Stimulated activated naive CD8-positive, alpha-beta T cell treated with anti-CD3 and anti-CD28 coated beads, Interleukin-15, Interleukin-2, amounts not matched to agents 100 U/mL and 50 U/mL, for 24 hours (primary cell): ENCODE results near the gene ITPA.
A peak's percentile ranks its signal among the peaks of the same experiment; 100 is the strongest.

Source experiments
- ATAC-seq: fragments of 150-1000 bp; cut with Tn5 transposase; one replicate; pipeline ENCODE4 v1.10.0; 2021
- DNase-seq: peaks from one replicate; pipeline ENCODE4 v3.0.0; 2021

The ITPA gene

DNA sequence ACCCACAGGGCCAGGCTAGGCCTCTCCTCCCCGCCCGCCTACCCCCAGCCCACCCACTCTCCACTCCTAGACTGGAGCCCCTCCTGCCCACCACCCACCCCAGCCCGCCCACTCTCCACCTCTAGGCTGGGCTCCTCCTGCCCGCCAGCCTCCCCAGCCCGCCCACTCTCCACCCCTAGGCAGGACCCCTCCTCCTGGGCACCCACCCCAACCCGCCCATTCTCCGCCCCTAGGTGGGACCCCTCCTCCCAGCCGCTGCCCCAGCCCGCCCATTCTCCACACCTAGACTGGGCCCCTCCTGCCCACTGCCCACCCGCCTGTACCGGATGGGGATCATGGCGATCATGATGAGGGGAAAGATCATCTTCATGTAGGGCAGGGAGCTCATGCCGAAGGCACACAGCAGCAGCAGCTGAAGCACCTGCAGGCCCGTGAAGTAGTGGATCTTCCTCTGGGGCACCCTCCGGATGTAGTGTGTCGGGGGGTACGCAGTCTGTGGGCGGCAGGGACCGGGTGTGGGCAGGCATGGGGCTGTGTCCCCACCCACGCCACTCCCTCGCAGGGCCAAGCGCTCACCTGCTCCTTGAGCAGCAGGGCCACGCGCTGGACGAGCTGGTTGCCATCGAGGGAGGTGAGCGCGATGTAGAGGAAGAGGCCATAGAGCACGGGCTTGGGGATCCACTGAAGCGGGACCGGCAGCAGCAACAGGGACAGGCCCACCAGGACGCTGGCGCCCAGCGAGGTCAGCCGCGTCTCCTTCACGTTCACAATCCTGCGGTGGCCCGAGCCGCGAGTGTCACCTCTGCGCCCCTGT is 18.8 kb downstream of the ITPA start:
- DNase-seq (no peak), ATAC-seq (no peak)

DNA sequence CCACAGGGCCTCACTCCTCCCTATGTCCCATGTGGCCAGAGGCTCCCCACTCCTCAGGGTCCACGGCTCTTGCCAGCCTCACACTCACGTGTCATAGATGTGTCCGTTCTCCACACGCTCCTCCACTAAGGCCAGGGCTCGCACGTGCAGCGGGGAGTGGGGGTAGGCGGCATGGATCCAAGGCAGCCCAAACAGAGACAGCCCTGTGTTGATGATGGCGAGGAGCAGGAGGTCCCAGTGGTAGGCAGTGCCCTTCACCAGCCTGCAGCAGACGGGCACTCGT is 19.4 kb downstream of the ITPA start:
- ATAC-seq (no peak), DNase-seq (no peak)

DNA sequence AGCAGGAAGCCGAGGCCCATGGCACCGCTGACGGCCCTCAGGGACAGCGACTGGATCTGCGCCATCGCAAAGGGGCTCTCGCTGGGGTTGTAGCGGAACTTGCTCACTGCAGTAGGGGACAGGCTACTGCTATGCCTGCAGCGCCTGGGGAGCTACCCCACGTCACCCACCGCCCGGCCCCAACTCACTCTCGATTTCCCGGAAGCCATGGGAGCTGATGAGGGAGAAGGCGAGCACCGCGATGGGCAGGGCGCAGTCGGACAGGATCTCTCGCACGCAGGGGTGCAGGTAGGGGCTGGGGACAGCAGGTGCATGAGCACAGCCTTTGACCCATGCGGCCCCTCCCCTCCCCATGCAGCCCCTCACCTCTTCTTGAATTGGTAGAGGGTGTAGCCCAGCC is 19.9 kb downstream of the ITPA start:
- ATAC-seq (no peak), DNase-seq (no peak)

DNA sequence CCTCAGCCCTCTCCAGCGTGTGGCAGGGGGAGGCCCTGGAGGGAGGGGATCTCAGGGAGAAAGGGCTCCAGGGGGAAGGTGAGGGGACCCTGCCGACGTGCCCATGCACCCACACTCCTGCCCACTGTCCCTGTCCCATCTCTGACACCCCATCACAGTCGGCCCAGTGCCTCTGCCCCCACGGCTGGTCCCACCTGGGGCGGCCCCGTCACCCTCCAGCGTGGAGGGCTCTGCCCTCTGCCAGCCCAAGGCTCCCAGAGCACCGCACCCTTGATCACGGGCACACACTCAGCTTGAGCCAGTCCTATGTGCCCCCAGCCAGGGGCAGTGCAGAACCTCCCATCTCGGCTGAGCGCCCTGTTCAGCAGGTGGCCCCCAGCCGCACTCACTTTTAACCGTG is 20.5 kb downstream of the ITPA start:
- DNase-seq (no peak), ATAC-seq (no peak)

DNA sequence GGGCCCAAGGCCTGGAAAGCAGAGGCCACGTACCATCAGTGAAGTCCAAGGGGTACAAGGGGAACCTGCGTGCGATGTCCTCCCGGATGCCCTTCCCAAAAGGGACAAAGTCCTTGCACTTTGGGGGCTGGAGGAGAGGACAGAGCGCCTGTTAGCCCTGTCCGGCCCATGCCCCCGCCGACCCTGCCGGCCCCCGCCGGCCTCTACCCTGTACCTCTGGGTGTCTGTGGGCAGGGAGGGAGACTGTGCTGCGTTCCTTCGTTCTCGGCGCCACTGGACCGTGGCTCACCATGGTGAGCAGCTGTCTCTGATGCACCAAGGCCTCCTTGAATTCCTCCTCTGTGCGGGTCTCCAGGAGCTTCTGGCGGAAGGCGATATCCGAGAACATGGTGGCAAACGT is 21.8 kb downstream of the ITPA start:
- DNase-seq (no peak), ATAC-seq (no peak)

DNA sequence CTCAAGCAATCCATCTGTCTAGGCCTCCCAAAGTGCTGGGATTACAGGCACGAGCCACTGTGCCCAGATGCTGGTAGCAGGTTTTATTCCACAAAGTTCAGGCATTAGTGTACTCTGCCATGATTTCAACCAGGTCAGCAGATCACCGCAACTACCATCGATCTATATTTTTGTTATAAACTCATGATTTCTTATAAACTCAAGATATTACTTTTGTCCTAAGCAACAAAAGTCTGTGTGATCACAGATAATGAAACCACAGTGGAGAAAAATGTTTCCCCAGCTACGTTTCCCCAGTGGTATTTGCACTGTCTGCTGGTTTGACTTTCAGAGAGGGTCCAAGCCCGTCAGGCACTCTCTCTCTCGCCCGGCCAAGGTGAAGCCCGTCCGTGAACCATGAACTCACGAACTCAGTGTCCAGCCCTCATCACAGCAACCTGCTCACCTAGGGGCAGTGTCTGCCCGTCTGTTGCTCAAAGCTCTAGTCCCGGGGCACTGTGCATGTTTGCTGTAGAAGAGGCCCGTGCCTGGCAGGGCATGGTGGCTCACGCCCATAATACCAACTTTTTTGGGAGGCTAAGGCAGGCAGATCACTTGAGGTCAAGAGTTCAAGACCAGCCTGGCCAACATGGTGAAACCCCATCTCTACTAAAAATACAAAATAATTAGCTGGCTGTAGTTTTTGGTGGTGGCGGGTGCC is 22.7 kb downstream of the ITPA start:
- no peak for DNase-seq
- ATAC-seq, result no peak

DNA sequence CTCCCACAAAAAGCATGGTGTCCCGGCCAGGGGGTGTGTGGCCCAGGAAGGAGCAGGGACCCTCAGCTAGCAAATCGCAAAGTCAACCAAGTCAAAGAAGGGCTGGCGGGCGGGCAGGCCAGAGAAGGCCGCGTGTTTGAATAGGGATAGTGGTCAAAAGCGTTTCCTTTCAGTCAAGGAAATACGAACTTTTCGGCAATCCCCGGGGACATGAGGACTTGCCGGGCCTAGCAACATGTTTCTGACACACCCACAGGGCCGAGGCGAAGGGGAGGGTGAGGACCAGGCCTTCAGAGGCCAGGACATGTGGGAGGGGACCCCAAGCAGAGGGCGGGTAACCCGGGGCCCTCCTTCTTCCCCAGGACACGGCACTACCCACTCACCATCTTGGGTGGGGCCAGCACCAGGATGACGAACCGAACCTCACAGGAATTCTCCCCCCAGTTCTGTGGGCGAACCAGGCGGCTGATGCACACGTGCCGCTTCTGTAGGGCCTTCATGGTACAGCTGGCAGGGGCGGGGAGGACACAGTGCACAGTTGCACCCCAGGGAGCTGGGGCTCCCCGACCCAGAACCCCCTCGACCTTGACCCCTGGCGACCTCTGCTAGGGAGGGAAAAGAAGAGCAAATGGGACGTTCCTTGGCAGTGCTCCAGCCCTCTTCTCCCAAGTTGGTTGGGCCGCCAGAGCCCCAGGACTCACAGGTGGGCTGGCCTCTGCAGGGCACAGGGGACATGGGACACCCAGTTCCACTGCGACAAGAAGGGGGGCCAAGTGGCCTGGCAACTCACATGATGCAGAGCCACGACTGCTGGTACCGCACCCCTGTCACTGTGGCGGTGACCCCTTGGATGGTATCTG is 24.1 kb downstream of the ITPA start:
- DNase-seq, result no peak

DNA sequence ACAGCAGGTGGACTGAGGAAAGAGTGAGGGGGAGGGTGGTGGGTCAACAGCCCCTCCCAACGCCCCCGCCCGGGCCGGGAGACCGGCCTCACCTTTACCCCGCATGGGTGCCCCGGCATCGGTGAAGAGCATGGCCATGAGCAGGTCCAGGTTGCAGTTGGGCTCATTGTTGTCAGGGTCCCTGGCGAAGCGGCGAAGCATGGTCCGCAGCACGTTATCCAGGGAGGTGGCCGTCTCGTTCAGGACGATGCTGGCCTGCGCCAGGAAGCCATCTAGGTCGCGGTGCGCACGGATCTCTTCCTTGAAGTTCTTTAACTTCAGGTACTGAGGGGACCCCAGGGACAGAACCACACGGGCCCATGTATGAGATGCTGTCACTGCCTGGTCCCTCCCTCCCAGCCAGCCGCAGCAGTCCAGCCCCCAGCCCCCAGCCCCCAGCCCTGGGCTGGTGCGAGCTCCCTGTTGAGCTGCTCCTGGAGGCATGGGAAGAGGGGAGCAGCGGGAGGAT is 24.7 kb downstream of the ITPA start:
- DNase-seq (no peak), ATAC-seq (no peak)

More for the DNA sequence above, 24.1 kb downstream of the ITPA start:
- no peak for ATAC-seq

DNA sequence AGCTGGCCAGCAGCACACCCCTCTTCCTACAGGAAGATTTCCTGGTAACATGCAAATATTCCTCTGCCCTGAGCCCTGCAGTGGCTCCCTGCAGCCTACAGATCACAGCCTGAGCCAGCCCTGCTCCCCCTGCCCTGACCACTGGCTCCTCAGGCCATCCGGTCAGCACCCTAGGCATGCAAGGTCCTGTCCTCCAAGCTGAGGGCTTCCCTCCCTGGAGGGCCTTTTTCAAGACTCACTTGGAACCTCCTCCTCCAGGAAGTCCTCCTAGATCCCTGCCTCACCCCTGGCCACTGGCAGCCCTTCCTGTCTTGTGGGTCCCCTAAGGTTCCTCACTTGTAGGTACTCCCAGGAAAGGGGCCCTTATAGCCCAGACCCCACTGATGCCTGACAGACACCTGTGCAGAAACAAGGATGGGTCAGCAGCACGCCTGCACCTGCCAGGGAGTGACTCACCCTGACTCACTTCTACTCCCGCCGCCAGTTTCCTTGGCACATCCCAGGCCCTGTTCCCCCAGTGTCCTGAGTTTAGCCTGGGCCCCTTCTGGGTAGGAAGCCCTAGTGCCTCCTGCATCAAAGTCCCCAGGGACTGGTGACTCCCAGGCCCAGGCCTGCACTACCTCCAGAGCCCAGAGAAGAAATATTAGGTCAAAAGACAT is 26.5 kb downstream of the ITPA start:
- ATAC-seq, result no peak
- no peak for DNase-seq

DNA sequence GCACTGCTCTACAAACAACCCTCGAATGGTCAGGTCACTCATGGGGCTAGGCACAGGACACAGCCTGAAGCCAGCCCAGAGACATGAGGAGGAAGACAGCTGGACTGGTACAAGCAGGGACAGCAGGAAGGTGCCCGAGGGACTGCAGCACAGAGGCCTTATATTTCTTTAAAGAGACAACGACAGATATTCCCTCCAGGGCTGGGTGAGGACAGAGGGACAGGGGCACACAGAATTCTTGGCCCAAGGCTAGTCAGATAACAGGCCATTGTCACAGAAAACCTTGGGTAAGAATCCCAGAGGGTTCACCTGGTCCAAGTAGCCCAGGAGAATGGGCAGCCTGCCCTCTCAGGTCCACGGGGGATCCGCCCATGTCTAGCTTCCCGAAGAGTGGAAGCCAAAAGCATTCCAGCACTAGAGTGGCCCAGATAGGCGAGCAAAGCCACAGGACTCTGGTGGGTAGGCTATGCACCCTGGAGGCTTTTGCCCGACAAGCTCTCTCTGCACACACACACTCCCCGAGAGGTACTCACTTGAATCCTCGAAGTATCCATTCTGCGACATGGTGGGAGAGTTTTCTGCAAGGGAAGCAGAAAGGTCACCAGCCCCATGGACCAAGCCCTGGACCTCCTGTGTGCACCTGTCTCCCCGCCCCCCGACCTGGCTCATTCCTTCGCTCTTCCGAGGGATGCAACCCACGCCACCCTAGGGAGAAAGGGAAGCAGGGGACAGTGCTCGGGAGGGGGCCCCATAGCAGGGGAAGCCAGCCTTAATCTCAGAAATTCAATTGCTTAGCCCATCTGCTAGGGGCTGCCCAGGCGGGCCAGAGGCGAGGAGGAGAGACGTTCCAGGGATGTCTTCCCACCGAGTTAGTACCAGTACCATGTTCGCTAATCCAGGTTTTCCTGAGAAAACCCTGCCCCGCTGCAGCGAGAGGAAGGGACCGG is 28.0 kb downstream of the ITPA start:
- ATAC-seq, result no peak
- no peak for DNase-seq

DNA sequence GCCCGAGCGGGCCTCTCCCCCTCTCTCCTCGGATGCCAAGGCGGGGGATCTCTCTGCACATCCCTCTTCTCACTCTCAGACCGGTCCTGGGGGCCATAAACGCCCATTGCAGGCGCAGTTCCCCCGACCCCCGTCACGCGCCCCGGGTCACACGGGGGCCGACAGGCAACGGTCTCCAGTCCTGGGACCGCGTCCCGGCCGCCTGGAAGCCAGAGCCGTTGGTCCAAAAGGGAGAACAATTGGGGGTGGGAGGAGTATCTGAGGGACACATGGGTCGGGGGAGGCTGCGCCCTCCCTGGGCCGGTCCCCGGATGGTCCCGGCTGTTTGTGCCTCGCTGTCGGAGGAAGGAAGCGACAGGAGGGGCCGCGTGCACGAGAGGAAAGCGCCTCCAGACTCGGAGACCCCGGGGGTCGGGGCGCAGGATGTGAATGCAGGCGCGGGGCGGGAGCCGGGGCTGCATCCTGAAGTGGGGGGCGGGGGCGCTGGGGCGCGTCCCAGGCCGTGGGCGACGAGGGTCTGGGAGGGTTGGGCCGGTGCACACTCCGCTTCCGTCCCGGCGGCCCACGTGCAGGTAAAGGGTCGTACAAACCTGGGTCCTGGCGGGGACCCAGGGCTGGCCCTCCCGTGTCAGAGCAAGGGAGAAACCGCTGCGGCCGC is 28.8 kb downstream of the ITPA start:
- no peak for DNase-seq
- ATAC-seq, result no peak

DNA sequence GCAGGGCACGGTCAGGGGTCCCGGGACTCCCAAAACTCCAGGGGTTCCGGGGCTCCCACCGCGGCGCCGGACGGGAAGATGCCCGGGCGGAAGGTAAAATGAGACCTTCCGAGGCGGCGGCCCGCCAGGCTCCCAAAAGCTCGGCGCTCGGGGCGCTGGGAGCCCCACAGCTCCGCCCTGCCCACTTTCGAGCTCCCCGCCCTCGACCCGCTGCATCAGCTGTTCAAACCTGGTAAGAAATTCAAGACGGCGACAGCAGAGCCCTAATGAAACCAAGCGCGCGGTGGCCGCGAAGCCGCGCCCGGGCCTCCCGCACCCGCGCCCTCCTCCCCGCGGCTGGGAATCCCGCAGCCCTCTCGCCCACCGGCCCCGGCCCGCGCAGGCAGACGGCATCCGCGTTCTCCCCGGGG is 29.3 kb downstream of the ITPA start:
- peak; percentile 60 for ATAC-seq
- peak; percentile 61 for DNase-seq

DNA sequence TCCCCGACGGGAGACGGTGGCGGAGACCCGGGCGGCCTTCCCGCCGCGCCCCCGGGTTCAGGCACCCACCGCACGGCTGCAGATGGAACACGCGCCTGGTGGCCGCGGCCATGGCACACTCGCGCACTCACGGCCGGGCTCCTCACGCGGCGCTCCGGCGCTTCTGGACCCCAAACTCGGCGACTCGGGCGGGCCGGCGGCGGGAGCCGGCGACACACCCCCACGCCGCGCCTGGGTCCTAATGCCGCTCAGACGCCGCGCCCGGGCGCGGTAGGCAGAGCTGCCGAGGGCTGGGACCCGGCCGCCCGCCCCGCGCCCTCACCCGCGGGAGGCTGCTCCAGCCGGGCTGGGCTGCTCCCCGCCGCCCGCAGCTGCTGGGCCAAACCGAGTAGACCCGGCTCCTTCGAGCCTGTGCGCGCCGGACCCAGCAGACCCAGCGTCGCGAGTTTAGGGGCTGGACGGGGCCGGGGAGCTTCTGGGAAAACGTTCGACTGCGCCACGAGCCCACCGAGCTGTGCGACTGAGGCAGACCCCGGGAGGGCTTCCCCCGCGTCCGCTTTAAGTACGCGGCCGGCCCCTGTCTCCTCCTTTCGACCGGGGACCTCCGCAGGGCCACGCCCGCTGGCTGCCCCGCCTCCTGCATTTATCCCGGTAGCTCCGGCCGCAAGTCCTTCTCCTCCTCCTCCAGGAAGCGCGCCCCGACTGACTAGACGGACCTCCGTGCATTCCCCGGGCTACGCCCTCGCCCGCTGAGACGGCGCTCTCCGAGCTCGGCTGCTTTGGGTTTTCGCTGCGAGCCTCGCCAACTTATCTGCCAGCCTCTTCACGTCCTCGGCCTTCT is 29.9 kb downstream of the ITPA start, which contains the start of gene SLC4A11:
Gene SLC4A11 (minus strand): TSS at position 165 of the 841 bp plus-strand sequence. CDS start 53 bp downstream, at position 112.
- DNase-seq (peak; percentile 59), ATAC-seq (peak; percentile 53)

DNA sequence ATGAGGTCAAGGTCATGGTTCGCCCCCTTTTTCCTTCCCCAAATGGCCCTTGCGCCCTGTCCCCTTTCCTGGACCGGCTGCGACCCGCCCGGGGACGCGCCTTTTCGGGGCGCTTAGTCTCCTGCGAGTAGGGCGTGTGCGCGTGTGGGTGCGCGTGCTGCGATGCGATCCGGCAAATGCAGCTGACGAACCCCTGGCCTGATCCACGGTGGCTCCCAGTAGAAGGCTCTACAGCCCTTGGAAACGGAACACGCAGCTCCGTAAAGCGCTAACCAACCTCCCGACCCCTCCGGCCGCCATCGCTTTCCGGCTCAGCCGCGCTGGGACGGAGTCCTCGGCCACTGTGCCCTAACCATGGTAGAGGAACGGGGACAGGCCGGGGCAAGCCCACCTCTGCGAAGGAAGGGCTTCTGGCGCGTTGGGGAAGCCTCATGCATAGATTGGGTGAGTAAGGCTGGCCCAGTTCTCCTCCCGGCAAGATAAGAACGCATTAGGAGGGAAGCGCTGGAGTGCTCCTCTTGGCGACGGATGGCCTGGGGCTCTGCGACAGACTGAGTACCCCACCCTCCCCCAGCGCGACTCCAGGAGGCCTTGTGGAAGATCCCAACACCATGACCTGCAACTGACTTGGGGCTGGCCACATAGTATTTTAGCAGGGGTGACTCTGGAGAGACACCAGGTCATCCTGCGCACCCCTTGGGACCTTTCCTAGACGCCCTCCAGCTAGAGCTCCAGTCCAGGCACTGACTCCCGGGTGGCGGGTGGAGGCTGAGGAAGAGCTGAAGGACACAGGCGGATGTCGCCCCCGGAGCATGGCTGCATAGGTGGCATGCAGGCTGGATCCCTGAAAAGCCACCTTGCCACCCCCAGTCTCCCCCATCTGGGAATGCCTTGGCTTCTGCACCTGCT is 30.8 kb downstream of the ITPA start:
- DNase-seq (no peak), ATAC-seq (no peak)

DNA sequence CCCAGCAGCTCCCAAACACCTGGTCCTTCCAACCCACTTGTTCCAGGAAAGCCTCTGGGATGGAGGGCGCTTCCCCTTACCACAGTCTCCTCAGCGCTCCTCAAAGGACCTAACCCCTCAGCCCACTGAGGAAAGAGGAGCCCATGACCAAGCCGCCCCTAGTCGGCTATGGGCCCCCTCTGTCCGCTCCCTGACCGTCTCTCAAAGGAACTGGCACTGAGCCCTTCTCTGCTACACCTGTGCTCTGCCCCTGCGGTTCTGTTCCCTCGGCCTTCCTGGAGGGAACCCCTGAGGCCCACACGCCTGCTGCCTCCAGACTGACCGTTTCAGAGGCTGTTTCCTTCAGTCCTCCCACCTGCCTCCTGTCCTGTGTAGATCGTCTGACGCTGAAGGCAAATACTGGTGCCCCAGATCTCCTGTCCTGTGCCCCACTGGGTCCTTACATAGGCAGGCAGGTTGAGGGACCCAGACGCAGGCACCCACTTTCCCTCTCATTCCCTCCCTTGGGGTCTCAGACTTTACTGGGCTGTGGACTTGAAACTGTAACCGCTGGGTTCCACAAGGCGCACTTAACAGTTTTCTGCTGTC is 31.6 kb downstream of the ITPA start:
- DNase-seq, result no peak
- no peak for ATAC-seq

DNA sequence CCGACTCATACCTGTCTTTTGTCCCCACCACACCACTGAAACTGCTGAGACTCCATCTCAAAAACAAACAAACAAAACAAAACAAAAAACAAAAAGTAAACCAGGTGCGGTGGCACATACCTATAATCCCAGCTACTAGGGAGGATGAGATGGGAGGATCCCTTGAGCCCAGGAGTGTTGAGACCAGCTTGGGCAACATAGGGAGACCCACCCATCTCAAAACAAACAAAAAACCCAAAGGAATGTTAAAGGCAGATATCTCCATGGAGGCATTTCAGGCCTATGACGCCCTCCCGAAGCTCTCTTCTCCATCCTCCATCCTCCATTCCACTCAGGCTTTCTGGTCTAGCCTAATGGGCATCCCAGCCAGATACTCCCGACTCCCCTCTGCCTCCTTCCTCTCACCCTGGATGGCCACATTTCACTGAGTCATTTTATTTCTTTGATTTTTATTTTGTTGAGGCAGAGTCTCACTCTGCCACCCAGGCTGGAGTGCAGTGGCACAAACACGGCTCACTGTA is 32.9 kb downstream of the ITPA start:
- DNase-seq (no peak), ATAC-seq (no peak)

DNA sequence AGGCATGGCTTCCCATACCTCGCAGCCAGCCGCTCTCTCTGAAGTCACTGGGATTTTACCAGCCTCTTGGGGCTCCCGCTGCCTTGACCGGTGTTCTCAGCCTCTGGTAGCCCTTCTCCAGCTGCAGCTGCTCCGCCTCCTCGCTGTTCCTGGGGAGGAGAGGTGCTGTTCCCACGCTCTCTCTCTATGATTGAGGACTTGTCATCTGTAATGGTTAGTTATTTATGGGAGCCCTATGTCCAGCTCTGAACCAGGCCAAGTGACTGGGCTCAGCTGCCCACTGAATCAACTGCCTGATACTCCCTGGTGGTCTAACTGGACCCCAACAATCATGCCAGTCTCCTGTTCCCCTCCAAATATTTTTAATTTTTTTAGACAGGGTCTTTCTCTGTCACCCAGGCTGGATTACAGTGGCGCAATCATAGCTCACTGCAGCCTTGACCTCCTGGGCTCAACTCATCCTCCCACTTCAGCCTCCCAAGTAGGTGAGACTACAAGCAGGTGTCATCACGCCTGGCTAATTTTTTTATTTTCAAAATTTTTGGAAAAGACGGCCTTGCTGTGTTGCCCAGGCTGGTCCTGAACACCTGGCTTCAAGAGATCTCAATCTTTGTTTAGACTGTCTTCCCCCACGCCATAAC is 34.5 kb downstream of the ITPA start:
- ATAC-seq, result no peak
- DNase-seq, result no peak
